Measurements from ENCODE around the gene PGM5.

GRCh38 chr9:68495247-68495646 is 138.8 kb downstream of the PGM5 start:
- TF ChIP-seq POLR2A (IDR thresholded peaks at IDR 0.05; ENCODE audit: extremely low read depth, insufficient read length) (no peak), CTCF (IDR thresholded peaks at IDR 0.05; ENCODE audit: low read depth, low read length) (no peak), MAX (IDR thresholded peaks at IDR 0.05; ENCODE audit: low read depth, low read length) (no peak), MYC (IDR thresholded peaks at IDR 0.05; ENCODE audit: low read depth, low read length) (no peak)
